A549 (cell line): ENCODE measurements around the gene EPHA5. TPM values are rescaled to one million over a fixed set of nuclear protein-coding genes. Genes with fewer than 3 reads are reported as not detected.

ENCODE experiments used
- ATAC-seq, 2 experiments: fragments of 200-7000 bp in 1 of 2; fragments of >200 bp in 1 of 2; cut with Nextera tagmentation in 1 of 2; cut with Tn5 transposase in 1 of 2; 3 replicates each; pipeline versions ENCODE4 v1.8.0 to v1.9.1; 2018 to 2020; ENCODE audit warnings: mild to moderate bottlenecking in 1 of 2, moderate library complexity in 1 of 2
- CTCF ChIA-PET: fragments of 300-600 bp; sonication (Branson Sonifier 250); formaldehyde crosslinking; extraction: SDS; loops from one replicate; lab custom pipeline; 2021; ENCODE audit warnings: antibody characterized with exemption, inconsistent platforms; lab: Yijun Ruan, JAX
- POLR2A ChIA-PET: fragments of 350-600 bp; formaldehyde crosslinking; extraction: SDS; loops from one replicate; lab custom pipeline; 2021; ENCODE audit warnings: antibody characterized with exemption, inconsistent platforms; lab: Yijun Ruan, JAX
- DNase-seq, 2 experiments: peaks; one replicate each; pipeline versions ENCODE4 v3.0.0 to v3.0.0-alpha.2; 2011 to 2016; ENCODE audit warnings: low read depth in 1 of 2, low spot score in 1 of 2
- FAIRE-seq: peaks from 2 replicates; lab custom pipeline; 2011; peaks lifted over from hg19 to GRCh38; lab: Jason Lieb, UNC
- H3K27ac ChIP-seq, 2 experiments: fragments of >200 bp; sonication (Bioruptor Twin); formaldehyde crosslinking; 3 replicates each; pipeline ENCODE4 v1.5.1; 2016 to 2017
- H3K4me1 ChIP-seq: fragments of >200 bp; sonication (Bioruptor Twin); formaldehyde crosslinking; 3 replicates; pipeline ENCODE4 v1.6.1; 2016
- H3K4me2 ChIP-seq: fragments of >200 bp; sonication (Bioruptor Twin); formaldehyde crosslinking; 3 replicates; pipeline ENCODE4 v1.6.1; 2016
- H3K4me3 ChIP-seq: fragments of >200 bp; sonication (Bioruptor Twin); formaldehyde crosslinking; 3 replicates; pipeline ENCODE4 v1.5.1; 2016
- H3K9me3 ChIP-seq: fragments of >200 bp; sonication (Bioruptor Twin); formaldehyde crosslinking; 3 replicates; pipeline ENCODE4 v1.6.1; 2016
- CBX2 ChIP-seq: fragments of 200-600 bp; sonication (generic); IDR thresholded peaks from 2 replicates; pipeline ENCODE4 v1.6.1; 2016; ENCODE audit warnings: low read depth, mild to moderate bottlenecking, borderline replicate concordance
- CBX8 ChIP-seq: fragments of 200-600 bp; sonication (generic); IDR thresholded peaks from 2 replicates; pipeline ENCODE4 v1.6.1; 2016
- CEBPB ChIP-seq, 2 experiments: fragments of >200 bp in 1 of 2; sonication (Bioruptor Twin) in 1 of 2; formaldehyde crosslinking in 1 of 2; IDR thresholded peaks; 2 replicates each; pipeline ENCODE4 v1.6.1; 2012 to 2016
- CHD2 ChIP-seq: fragments of 150-350 bp; IDR thresholded peaks from 2 replicates; pipeline ENCODE4 v1.6.1; 2014; ENCODE audit warnings: low read length; ENCODE audit not compliant: partially characterized antibody
- CHD4 ChIP-seq: fragments of 200-600 bp; sonication (generic); IDR thresholded peaks from 2 replicates; pipeline ENCODE4 v1.6.1; 2016; ENCODE audit warnings: antibody characterized with exemption, mild to moderate bottlenecking, borderline replicate concordance
- ESRRA ChIP-seq: fragments of 150-350 bp; IDR thresholded peaks from 2 replicates; pipeline ENCODE4 v1.6.1; 2014; ENCODE audit warnings: mild to moderate bottlenecking, low read length, borderline replicate concordance
- FOSL2 ChIP-seq, 2 experiments: fragments of 450-650 bp in 1 of 2; fragments of >200 bp in 1 of 2; sonication (Bioruptor Twin) in 1 of 2; formaldehyde crosslinking; IDR thresholded peaks; 2 replicates each; pipeline versions ENCODE4 v1.5.0 to v1.6.1; 2016 to 2020; ENCODE audit warnings: mild to moderate bottlenecking in 1 of 2, moderate library complexity in 1 of 2
- FOXS1 ChIP-seq: fragments of 250-450 bp; sonication (Bioruptor Pico); IDR thresholded peaks from 2 replicates; pipeline ENCODE4 v1.5.0; 2020; ENCODE audit warnings: mild to moderate bottlenecking, moderate library complexity
- HEYL ChIP-seq: fragments of 250-450 bp; sonication (Bioruptor Pico); IDR thresholded peaks from 2 replicates; pipeline ENCODE4 v1.8.0; 2021; ENCODE audit warnings: mild to moderate bottlenecking, moderate library complexity
- HOXA7 ChIP-seq: fragments of 250-450 bp; sonication (Bioruptor Pico); IDR thresholded peaks from 2 replicates; pipeline ENCODE4 v1.5.0; 2020; ENCODE audit warnings: mild to moderate bottlenecking, moderate library complexity
- HOXB5 ChIP-seq: fragments of 250-450 bp; sonication (Bioruptor Pico); IDR thresholded peaks from 2 replicates; pipeline ENCODE4 v1.5.0; 2020; ENCODE audit warnings: mild to moderate bottlenecking, moderate library complexity
- MAZ ChIP-seq: fragments of 150-350 bp; IDR thresholded peaks from 2 replicates; pipeline ENCODE4 v1.6.1; 2014; ENCODE audit warnings: antibody characterized with exemption, low read depth, low read length, borderline replicate concordance
- NFE2L2 ChIP-seq: fragments of 150-350 bp; conservative IDR thresholded peaks from 2 replicates; pipeline ENCODE4 v1.6.1; 2014; ENCODE audit warnings: low read length
- NR3C1 ChIP-seq: fragments of >200 bp; sonication (Bioruptor Twin); formaldehyde crosslinking; IDR thresholded peaks from 3 replicates; pipeline ENCODE4 v1.6.1; 2017
- RCOR1 ChIP-seq: fragments of 150-350 bp; IDR thresholded peaks from 2 replicates; pipeline ENCODE4 v1.6.1; 2014; ENCODE audit warnings: antibody characterized with exemption, low read length, low read depth
- SMC3 ChIP-seq: fragments of >200 bp; sonication (Bioruptor Twin); formaldehyde crosslinking; IDR thresholded peaks from 3 replicates; pipeline ENCODE4 v1.6.1; 2018; ENCODE audit warnings: inconsistent platforms
- ZC3H11A ChIP-seq: fragments of 450-650 bp; IDR thresholded peaks from 2 replicates; pipeline ENCODE4 v1.6.1; 2014; ENCODE audit warnings: antibody characterized with exemption, mild to moderate bottlenecking
- ZFP36 ChIP-seq: fragments of 450-650 bp; IDR thresholded peaks from 2 replicates; pipeline ENCODE4 v1.6.1; 2014; ENCODE audit warnings: borderline replicate concordance; ENCODE audit not compliant: partially characterized antibody
- ZNF302 ChIP-seq: fragments of 250-450 bp; sonication (Bioruptor Pico); IDR thresholded peaks from 2 replicates; pipeline ENCODE4 v1.9.0; 2021; ENCODE audit warnings: inconsistent platforms, mild to moderate bottlenecking, moderate library complexity
- ZSCAN20 ChIP-seq: fragments of 250-450 bp; sonication (Bioruptor Pico); IDR thresholded peaks from 2 replicates; pipeline ENCODE4 v1.8.0; 2022; ENCODE audit warnings: mild to moderate bottlenecking, moderate library complexity
- WGBS: methylation state at CpG from one replicate; pipeline ENCODE4 v1.1.6; 2017; ENCODE audit errors: missing lambda C conversion rate; 5-methylcytosine and 5-hydroxymethylcytosine counted together
- polyA plus RNA-seq, 4 experiments: library from polyadenylated mRNA; depleted of rRNA in 3 of 4; stranded (reverse); fragments of >200 nt; fragmentation: RNase III in 1 of 4; extraction: RNeasy Plus Mini Kit Qiagen cat#74134 plus additional on column Dnase treatment in 1 of 4; gene quantifications; 2 replicates in 3 of 4; 3 replicates in 1 of 4; pipeline ENCODE4 v1.2.3, GENCODE V29; 2011 to 2017
- TF ChIP-seq, protein P1 (sequence below): IDR thresholded peaks from 2 replicates; pipeline ENCODE4 v1.6.1; 2012
- TF ChIP-seq, protein P2 (sequence below): IDR thresholded peaks from 2 replicates; pipeline ENCODE4 v1.6.1; 2012; ENCODE audit warnings: low read depth, borderline replicate concordance
- TF ChIP-seq, protein P3 (sequence below): fragments of >200 bp; sonication (Bioruptor Twin); formaldehyde crosslinking; IDR thresholded peaks from 2 replicates; pipeline ENCODE4 v1.6.1; 2016
- TF ChIP-seq, protein P4 (sequence below): fragments of 250-450 bp; sonication (Bioruptor Pico); IDR thresholded peaks from 2 replicates; pipeline ENCODE4 v1.5.0; 2021; ENCODE audit warnings: mild to moderate bottlenecking, moderate library complexity, borderline replicate concordance

EPHA5 gene
- polyA plus RNA-seq, 2 of the 4 experiments (the other 2 are of a cell fraction), result 0.96 to 1.1 TPM

DNA sequence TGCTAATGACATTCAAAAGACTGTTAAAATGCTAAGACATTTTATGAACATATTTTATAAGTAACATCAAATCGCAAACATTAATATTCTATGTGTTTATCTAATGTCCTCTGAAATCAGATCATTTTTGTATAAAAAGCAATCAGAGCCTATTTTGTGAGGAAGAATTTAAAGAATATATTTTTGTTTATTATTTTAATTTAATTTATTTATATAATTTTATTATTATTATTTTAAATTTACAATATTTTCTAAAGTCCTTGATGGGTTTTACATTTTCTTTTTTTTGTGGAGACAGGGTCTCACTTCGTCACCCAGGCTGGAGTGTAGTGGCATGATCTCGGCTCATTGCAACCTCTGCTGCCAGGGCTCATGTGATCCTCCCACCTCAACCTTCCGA is 262.8 kb downstream of the EPHA5 start:
- Histone ChIP-seq H3K4me3 (no peak overlapping the region), H3K27ac (no peak overlapping the region), H3K9me3 (no peaks in the 10 kb centered on the region), H3K4me2 (no peak overlapping the region), H3K4me1 (no peaks in the 10 kb centered on the region)
- DNase-seq, result no peak
- 70% methylated on average over 4 of the region's 4 CpGs for WGBS
- FAIRE-seq, result no peak
- POLR2A ChIA-PET, result no interaction called here
- CTCF ChIA-PET, result no interaction called here
- TF ChIP-seq MAZ (no peak), ZFP36 (no peak), HOXB5 (CRISPR knock-in tag) (no peak)
- TF ChIP-seq, protein P1, sequence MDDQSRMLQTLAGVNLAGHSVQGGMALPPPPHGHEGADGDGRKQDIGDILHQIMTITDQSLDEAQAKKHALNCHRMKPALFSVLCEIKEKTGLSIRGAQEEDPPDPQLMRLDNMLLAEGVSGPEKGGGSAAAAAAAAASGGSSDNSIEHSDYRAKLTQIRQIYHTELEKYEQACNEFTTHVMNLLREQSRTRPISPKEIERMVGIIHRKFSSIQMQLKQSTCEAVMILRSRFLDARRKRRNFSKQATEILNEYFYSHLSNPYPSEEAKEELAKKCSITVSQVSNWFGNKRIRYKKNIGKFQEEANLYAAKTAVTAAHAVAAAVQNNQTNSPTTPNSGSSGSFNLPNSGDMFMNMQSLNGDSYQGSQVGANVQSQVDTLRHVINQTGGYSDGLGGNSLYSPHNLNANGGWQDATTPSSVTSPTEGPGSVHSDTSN, result no peak
- no peak for ATAC-seq

DNA sequence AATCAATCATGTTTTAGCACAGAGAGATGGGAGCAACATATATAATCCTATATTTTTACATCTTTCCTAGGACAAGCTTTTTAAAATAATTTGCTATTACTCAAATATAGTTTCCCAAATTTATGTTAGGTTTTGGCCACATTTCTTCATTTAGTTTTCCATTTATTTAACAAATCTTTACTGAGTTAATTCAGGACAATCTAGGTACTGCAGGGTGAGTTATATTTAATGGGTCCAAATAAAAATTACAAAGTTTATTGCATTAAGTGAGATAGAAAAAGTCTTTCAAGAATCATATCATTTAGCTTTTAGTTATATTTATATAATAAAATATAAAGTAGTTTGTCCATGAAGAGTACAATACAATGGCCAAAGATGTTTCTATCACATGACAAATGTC is 269.2 kb downstream of the EPHA5 start:
- DNase-seq (no peak), FAIRE-seq (no peak), ATAC-seq (no peak)
- Histone ChIP-seq H3K27ac (no peak overlapping the region), H3K9me3 (no peaks in the 10 kb centered on the region), H3K4me1 (no peaks in the 10 kb centered on the region), H3K4me3 (no peak overlapping the region)
- CTCF ChIA-PET, result no interaction called here
- no peak for TF ChIP-seq HEYL (CRISPR knock-in tag)
- TF ChIP-seq SMC3, result no peak
- TF ChIP-seq ZNF302 (CRISPR knock-in tag), result no peak
- TF ChIP-seq FOSL2 (IDR thresholded peaks at IDR 0.05), result no peak
- no peak for TF ChIP-seq FOSL2 (CRISPR knock-in tag; IDR thresholded peaks at IDR 0.05)
- TF ChIP-seq CBX8, result no peak
- TF ChIP-seq, protein P2, sequence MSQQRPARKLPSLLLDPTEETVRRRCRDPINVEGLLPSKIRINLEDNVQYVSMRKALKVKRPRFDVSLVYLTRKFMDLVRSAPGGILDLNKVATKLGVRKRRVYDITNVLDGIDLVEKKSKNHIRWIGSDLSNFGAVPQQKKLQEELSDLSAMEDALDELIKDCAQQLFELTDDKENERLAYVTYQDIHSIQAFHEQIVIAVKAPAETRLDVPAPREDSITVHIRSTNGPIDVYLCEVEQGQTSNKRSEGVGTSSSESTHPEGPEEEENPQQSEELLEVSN, result no peak
- no peak for TF ChIP-seq MAZ
- no peak for TF ChIP-seq CBX2
- no peak for TF ChIP-seq CHD4
- no peak for TF ChIP-seq HOXA7 (CRISPR knock-in tag)
- no peak for TF ChIP-seq ZSCAN20 (CRISPR knock-in tag)
- TF ChIP-seq, protein P3, sequence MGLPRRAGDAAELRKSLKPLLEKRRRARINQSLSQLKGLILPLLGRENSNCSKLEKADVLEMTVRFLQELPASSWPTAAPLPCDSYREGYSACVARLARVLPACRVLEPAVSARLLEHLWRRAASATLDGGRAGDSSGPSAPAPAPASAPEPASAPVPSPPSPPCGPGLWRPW, result no peak
- no peak for TF ChIP-seq NFE2L2
- TF ChIP-seq CEBPB (IDR thresholded peaks at IDR 0.05), result no peak
- TF ChIP-seq FOXS1, result no peak
- no peak for TF ChIP-seq CHD2
- TF ChIP-seq, all 56 proteins: peak for 0
- H3K4me2 ChIP-seq, result no peak overlapping the region
- POLR2A ChIA-PET, result no interaction called here

DNA sequence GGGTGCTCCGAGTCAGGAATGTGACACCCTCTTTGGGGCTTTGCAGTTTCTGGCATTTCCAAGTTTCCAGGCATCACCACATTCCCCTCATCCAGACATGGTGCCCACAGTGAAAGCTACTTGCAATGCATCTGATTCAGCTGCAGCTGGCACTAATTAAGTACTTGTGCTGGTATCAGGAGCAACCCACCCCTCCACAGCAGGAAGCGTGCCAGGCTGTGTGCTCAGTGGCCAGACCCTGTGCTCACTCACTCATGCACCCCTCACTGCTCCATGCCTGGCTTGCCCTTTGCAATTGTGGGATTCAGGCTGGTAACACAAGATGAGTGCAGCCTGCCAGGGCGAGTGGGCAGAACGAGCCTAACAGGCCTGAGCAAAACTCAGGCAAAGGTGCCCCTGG is 271.2 kb downstream of the EPHA5 start:
- no peak for ATAC-seq
- TF ChIP-seq RCOR1 (no peak), HEYL (CRISPR knock-in tag) (no peak), ESRRA (no peak), ZC3H11A (no peak), ZFP36 (no peak), ZNF302 (CRISPR knock-in tag) (no peak), NR3C1 (no peak), FOSL2 (IDR thresholded peaks at IDR 0.05) (no peak), FOSL2 (CRISPR knock-in tag; IDR thresholded peaks at IDR 0.05) (no peak)
- TF ChIP-seq, protein P4, sequence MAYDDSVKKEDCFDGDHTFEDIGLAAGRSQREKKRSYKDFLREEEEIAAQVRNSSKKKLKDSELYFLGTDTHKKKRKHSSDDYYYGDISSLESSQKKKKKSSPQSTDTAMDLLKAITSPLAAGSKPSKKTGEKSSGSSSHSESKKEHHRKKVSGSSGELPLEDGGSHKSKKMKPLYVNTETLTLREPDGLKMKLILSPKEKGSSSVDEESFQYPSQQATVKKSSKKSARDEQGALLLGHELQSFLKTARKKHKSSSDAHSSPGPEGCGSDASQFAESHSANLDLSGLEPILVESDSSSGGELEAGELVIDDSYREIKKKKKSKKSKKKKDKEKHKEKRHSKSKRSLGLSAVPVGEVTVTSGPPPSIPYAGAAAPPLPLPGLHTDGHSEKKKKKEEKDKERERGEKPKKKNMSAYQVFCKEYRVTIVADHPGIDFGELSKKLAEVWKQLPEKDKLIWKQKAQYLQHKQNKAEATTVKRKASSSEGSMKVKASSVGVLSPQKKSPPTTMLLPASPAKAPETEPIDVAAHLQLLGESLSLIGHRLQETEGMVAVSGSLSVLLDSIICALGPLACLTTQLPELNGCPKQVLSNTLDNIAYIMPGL (CRISPR knock-in tag), result no peak
- 24% methylated on average over 4 of the region's 4 CpGs for WGBS
- DNase-seq, result no peak
- H3K9me3 ChIP-seq, result no peaks in the 10 kb centered on the region
- ChIA-PET POLR2A (no interaction called here), CTCF (no interaction called here)
- H3K4me3 ChIP-seq, result no peak overlapping the region
- H3K27ac ChIP-seq, result no peak overlapping the region
- H3K4me1 ChIP-seq, result no peaks in the 10 kb centered on the region
- no peak for FAIRE-seq
- H3K4me2 ChIP-seq, result no peak overlapping the region
